HG03095 (cell line): ENCODE results near the gene LRIG1.

Experiments
- ATAC-seq: cut with Tn5 transposase; IDR thresholded peaks from one replicate; pipeline ENCODE4 v1.9.1; 2021; ENCODE audit warnings: moderate library complexity; ENCODE audit not compliant: unreplicated experiment

LRIG1 gene

GRCh38 chr3:66444146-66444644 lies 56.6 kb downstream of the LRIG1 start:
- no peak for ATAC-seq

DNA sequence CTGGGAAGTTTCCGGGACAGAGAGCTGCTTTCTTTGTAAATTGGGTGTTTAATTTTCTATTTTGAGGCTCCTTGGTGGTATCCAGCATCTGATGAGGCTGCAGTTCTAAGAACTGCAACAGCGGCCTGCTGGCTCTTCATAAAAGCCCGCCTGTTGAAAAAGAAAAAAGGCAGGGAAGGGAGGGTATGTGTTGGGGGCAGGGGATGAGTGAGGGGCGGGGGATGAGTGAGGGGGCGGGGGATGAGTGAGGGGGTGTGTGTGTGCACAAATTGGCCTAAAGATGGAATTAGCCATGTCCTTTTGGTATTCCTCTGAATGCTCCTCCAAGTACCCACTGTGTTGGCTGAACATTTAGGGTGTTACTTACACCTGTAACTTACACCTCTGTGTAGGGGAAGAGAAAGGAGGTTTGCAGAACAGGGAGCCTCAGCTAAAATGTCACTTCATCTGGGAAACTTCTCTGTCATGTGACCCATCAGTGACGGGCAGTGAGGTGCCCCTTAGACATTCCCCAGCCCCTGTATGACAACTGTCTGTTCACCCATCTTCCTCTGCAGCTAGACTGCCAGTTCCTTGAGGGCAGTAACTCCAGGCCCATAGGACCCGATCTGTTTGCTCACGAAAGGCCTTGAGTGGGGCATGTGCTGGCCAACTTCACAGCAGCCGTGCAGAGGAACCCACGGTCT lies 57.6 kb downstream of the LRIG1 start:
- ATAC-seq, result no peak

DNA sequence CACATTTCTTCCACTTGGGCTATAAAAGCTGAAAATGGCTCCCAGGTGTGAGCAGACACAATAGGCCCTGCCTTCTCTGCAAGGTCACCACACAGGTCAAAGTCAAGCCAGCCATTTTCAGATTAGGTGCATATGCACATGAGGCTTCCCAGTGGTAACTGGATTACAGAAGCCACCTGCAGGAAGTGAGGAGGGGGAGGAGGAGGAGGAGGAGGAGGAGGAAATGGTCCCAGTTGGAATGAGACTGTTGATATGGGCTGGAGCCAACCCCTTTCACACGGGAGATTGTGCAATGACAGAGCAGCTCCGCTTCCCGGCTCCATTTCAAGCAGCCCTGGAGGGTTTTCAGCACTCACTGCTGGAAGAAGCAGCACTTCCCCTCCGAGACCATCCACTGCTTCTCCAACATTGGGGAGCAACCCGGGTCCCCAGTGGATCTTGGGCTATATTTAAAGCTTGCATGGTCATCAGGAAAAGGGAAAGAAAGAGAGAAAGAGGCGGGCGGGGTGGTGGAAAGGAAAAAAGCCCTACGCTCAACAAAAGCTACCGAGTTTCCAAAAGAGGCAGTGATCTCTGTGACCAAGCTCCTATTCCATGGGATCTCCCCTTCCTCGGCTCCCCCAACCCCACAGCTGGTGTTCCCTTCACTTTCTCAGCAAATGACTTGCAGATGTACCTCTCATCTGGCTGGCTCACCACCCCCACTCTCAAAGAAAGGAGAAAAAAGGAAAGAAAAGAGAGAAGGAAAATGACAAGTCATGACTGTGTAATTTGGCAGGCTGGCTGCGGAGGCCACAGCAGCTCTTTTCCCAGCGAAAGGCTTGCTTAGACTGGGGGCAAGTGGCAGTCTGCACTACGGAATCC lies 58.3 kb downstream of the LRIG1 start:
- no peak for ATAC-seq

DNA sequence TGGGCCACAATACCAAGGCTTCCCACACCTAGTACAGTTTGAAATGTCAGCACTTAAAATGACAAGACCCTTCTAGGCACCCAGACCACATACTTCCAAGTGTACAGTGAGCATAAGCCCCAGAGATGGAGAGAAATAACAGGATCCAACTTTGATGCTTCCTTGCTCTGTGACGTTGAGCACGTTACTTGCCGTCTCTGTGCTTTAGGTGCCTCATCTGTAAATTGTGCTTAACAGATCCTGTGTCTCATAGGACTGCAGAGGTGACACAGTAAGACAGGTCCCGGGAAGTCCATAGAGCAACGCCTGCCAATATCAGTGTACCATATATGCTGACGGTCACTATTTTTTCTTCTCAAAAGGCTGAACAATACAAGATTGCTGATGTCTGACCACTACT lies 59.1 kb downstream of the LRIG1 start:
- ATAC-seq, result no peak

- ATAC-seq, result no peak
Observed at GRCh38 chr3:66441129-66441528, 59.7 kb downstream of the LRIG1 start.

GRCh38 chr3:66439666-66440344 lies 61.0 kb downstream of the LRIG1 start:
- ATAC-seq, result peak; percentile 55

DNA sequence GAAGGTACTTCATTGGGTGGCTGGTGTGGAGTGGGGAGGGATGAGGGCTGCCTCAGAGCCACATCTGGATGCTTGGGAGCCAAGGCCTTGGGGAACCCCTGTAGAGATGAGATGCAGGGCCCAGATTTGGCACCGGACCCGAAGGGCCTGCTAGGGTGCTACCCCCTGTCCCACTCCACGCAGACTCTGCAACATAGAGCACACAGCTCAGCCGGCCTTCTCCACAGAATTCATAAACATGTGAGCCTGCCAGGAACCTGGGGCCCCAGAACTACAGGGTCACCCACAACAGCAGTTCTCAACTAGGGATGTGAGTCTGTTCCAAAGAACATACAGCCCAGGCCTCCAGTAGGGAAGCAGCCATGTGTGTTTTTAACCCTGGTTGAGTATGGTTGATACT lies 62.8 kb downstream of the LRIG1 start:
- no peak for ATAC-seq

- no peak for ATAC-seq
Observed at GRCh38 chr3:66437341-66437929, 63.4 kb downstream of the LRIG1 start.

- ATAC-seq, result no peak
Observed at GRCh38 chr3:66435989-66436388, 64.8 kb downstream of the LRIG1 start.

DNA sequence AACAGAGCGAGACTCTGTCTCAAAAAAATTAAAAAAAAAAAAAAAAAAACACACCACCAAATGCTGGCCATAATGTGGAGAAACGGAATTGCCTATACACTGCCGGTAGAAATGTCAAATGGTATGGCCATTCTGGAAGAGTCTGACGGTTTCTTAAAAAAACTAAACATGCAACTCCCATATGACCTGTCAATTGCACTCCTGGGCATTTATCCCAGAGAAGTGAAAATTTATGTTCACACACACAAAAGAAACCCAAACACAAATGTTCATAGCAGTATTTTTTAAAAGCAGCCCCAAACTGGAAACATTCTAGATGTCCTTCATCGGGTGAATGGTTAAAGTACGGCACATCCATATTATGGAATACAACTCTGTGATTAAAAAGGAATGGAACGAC lies 66.1 kb downstream of the LRIG1 start:
- ATAC-seq, result no peak

DNA sequence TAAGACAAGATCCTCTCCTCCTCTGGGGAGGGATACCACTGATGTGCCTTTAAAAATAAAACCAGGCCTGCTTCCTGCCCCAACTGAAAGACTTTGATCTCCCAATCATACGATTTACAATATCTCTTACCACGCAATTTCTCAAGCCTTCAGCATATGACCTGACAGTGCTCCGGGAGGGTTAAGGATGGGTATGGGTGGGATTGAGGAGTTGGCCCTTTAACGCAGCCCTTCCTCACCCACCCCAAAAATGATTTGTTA lies 67.4 kb downstream of the LRIG1 start:
- no peak for ATAC-seq

DNA sequence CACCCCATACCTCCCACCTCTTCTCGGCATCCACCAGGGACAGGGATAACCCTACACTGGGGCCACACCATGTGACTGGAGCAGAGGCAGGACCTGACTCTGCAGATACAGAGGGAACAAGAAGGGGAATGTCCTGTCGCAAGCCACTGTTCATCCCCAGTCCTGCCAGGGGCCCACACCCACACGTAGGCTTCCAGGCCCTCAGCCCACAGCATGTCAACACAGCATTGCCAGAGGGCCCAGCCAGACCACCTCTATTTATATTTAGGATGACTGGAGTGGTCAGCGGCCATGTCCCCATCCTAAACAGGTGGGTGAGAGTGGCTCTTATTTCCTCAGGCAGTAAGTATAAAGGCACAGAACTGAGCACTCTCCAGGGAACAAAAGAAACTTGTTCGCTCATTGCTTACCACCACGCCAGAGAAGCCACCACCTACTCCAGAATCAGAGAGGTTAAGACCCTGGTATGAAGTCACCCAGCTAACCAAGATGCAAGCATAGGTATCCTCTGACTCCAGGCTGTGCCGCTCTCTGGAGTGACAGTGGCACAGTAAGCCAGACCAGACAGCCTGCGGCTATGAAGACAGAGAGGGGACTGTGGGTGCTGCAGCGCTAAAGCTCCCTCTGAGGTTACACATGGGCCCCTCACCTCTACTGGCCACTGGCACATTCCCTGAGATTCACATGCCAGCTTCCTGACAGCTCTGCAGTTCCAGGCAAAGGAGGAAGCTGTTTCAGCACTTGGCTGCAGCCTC lies 67.9 kb downstream of the LRIG1 start:
- no peak for ATAC-seq

- ATAC-seq, result no peak
Observed at GRCh38 chr3:66432041-66432766, 68.6 kb downstream of the LRIG1 start.

DNA sequence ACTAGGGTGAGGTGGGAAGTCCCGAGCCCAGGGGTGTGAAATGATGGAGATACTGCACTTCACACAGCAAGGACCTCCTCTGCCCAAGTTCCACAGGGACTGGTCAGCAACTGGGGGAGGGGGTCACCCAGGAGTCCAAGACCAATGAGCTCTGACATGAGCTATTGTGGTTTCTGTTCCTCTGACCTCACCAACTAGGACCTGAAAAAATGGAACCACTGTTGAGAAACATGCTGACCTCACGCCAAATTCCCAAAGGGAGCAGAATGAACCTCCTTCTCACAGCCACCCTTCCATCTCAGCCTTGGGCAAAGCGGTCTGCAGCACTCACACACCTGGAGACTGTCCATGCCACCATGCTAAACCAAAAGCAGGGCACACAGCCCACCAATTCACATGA lies 69.3 kb downstream of the LRIG1 start:
- ATAC-seq, result no peak

GRCh38 chr3:66430876-66431275 lies 69.9 kb downstream of the LRIG1 start:
- ATAC-seq, result no peak

- no peak for ATAC-seq
Observed at GRCh38 chr3:66428733-66429132, 72.1 kb downstream of the LRIG1 start.

- no peak for ATAC-seq
Observed at GRCh38 chr3:66427951-66428474, 72.8 kb downstream of the LRIG1 start.

- no peak for ATAC-seq
Observed at GRCh38 chr3:66427352-66427751, 73.5 kb downstream of the LRIG1 start.

DNA sequence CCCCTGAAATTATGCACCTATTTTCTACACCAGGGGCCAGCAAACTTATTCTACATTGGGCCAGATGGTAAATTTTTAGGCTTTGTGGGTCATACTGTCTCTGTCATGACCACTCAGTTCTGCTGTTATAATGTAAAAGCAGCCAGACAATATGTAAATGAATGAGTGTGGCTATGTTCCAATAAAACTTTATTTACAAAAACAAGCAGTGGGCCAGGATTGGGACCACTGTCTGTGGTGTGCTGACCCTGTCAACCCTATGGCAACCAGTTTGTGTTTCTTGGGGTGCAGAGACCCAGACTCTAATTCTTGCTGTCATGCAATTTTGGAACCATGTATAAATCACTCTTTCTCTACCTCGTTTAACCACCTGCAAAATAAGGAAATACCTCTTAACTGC lies 74.7 kb downstream of the LRIG1 start:
- ATAC-seq, result no peak

DNA sequence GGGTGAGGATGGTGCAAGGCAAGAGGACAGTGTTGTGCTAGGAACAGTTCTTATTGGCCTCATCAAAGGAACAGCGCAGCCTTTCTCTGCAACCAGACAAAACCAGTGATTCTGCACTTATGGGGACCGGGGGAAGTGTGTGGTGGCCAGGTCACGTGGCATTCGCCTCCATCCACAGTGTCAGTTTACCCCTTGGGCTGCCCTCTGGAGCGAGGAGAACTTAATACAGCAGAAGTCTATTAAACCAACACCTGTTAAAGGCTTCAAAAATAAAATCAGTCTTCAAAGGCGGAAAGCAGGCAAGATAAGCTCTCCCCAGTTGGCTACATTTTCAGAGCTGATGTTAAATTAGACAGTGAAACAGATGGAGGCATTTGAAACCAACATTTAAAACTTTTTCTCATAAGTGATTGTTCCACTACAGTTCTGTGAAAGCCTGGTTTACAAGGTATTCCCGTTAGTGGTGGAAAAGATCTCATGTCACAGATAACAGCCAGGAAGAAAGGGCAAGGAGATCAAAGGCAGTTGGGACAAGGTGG lies 75.2 kb downstream of the LRIG1 start:
- no peak for ATAC-seq
